NT2/D1 (cell line): ENCODE measurements around the gene TENM3.

ENCODE experiments used
- DNase-seq: peaks from one replicate; pipeline ENCODE4 v3.0.0-alpha.2; 2011; ENCODE audit warnings: low read depth, low spot score
- H3K27me3 ChIP-seq: 2 replicates; pipeline ENCODE4 v1.6.0; 2011; ENCODE audit warnings: mild to moderate bottlenecking; ENCODE audit not compliant: insufficient read length, insufficient read depth
- H3K36me3 ChIP-seq: 2 replicates; pipeline ENCODE4 v1.6.1; 2011; ENCODE audit warnings: mild to moderate bottlenecking, low read length, mixed read lengths; ENCODE audit not compliant: insufficient read depth, insufficient read length
- H3K4me1 ChIP-seq: 2 replicates; pipeline ENCODE4 v1.5.1; 2011; ENCODE audit not compliant: insufficient read depth, insufficient read length
- H3K4me3 ChIP-seq: 2 replicates; pipeline ENCODE4 v1.5.1; 2011; ENCODE audit warnings: low read depth; ENCODE audit not compliant: insufficient read length
- H3K9ac ChIP-seq: 2 replicates; pipeline ENCODE4 v1.6.0; 2011; ENCODE audit warnings: low read depth; ENCODE audit not compliant: insufficient read length
- H3K9me3 ChIP-seq: 2 replicates; pipeline ENCODE4 v1.5.1; 2011; ENCODE audit warnings: mild to moderate bottlenecking, low read length; ENCODE audit not compliant: insufficient read depth
- SUZ12 ChIP-seq: IDR thresholded peaks from 2 replicates; pipeline ENCODE4 v1.6.1; 2011; ENCODE audit not compliant: insufficient read length, insufficient read depth; ENCODE audit errors: extremely low read depth
- YY1 ChIP-seq: IDR thresholded peaks from 2 replicates; pipeline ENCODE4 v1.6.1; 2011; ENCODE audit not compliant: insufficient read length, insufficient read depth
- ZNF274 ChIP-seq: IDR thresholded peaks from 2 replicates; pipeline ENCODE4 v1.6.1; 2011; ENCODE audit warnings: mild to moderate bottlenecking, low read depth, low read length

Gene TENM3

DNA sequence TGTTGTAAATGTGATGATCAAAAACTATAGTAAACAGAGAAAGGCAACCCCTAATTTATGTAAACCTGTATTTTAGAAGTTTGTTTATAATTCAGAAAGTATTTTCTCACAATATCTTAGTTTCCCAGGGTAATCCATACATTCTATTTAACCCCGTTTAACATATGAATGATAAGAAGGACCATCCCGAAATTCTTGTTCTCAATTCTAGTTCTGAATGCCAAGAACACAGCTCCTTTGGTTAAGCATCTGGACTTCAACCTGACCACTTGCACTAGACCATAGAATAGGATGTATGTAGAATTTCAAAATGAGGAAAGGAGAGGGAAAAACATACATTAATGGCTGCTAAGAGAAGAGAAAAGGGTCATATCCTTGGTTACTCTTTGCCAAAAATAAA lies 227.0 kb downstream of the TENM3 start:
- H3K4me1 ChIP-seq, result no peaks in the 10 kb centered on the region
- H3K9ac ChIP-seq, result no peak overlapping the region
- no peaks in the 10 kb centered on the region for H3K36me3 ChIP-seq
- no peaks in the 10 kb centered on the region for H3K9me3 ChIP-seq
- no peak overlapping the region for H3K4me3 ChIP-seq
- TF ChIP-seq SUZ12 (no peak), YY1 (no peak), ZNF274 (no peak)
- no peaks in the 10 kb centered on the region for H3K27me3 ChIP-seq
- DNase-seq, result no peak

DNA sequence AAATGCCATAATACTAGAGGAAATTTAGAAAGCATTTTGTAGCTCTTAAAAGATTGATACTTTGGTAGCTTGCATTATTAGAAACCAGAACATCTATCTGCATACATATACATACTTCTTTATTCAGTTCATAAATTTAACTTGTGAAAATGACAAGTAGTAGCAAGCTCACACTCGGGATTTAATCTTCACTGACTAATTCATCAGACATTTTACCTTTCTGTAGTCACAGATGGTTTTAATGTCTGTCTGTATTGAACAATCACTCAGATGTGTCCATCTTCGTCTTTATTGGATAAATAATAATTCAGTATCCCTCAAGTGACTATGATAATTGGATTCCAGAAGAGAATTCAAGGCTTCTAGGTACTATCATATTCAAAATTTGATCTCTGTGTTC lies 232.3 kb downstream of the TENM3 start:
- TF ChIP-seq YY1 (no peak), SUZ12 (no peak), ZNF274 (no peak)
- Histone ChIP-seq H3K4me1 (no peaks in the 10 kb centered on the region), H3K4me3 (no peak overlapping the region), H3K36me3 (no peaks in the 10 kb centered on the region), H3K9ac (no peak overlapping the region), H3K27me3 (no peaks in the 10 kb centered on the region), H3K9me3 (no peaks in the 10 kb centered on the region)
- DNase-seq, result no peak

DNA sequence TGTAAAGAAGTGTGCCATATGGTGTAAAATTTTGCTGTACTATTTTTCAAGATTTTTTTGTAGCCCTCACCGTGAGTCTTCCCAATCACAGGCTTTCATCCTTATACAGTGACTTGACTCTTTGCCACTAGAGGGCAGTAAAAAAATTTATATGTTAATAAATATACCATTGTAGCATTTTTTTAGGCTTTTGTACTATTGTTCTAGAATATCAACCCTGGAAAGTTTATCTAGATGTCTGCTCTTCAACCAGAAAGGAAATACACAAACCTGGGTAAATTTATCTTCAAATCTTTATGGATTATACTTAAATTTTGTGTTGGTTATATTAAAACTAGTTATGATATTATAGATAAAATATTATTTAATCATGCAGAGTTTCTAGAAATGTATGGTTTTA lies 235.3 kb downstream of the TENM3 start:
- Histone ChIP-seq H3K9ac (no peak overlapping the region), H3K4me1 (no peaks in the 10 kb centered on the region), H3K27me3 (no peaks in the 10 kb centered on the region), H3K4me3 (no peak overlapping the region), H3K9me3 (no peaks in the 10 kb centered on the region), H3K36me3 (no peaks in the 10 kb centered on the region)
- TF ChIP-seq YY1 (no peak), ZNF274 (no peak), SUZ12 (no peak)
- no peak for DNase-seq

DNA sequence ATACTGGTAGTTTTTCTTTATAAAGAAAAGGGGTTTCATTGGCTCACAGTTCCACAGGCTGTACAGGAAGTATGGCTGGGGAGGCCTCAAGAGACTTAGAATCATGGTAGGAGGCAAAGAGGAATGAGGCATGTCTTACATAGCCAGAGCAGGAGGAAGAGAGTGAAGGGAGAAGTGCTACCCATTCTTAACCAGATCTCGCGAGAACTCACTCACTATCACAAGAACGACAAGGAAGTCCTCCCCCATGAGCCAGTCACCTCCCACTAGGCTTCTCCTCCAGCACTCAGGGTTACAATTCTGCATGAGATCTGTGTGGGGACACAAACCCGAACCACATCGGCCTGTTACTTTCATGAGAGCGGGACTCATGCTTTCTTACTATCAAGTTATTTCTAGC lies 240.5 kb downstream of the TENM3 start:
- no peak overlapping the region for H3K4me3 ChIP-seq
- H3K9ac ChIP-seq, result no peak overlapping the region
- peaks cover 8% of the 10 kb centered on the region for H3K9me3 ChIP-seq
- H3K36me3 ChIP-seq, result no peaks in the 10 kb centered on the region
- TF ChIP-seq YY1 (no peak), SUZ12 (no peak), ZNF274 (no peak)
- no peak for DNase-seq
- H3K4me1 ChIP-seq, result no peaks in the 10 kb centered on the region
- no peaks in the 10 kb centered on the region for H3K27me3 ChIP-seq

DNA sequence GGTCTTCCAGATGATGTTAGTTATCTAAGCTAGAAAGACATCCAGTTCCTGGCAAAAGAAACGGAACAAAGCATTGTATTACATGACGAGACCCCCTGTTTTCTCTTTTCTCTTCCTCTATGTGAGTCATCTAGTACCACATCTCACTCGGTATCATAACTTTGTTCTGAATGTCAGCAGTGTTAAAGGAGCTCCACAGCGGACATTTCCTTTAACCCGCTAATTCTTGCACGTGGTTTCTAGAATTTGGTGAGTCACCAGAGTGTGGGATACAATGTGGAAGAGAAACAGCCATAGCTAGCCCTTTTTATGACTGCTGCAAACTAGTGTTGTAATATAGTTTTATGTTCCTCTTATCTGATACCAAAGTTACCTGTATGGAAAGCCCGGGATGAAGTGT lies 243.7 kb downstream of the TENM3 start:
- no peaks in the 10 kb centered on the region for H3K27me3 ChIP-seq
- H3K9ac ChIP-seq, result no peak overlapping the region
- peaks cover 8% of the 10 kb centered on the region for H3K9me3 ChIP-seq
- no peak overlapping the region for H3K4me3 ChIP-seq
- DNase-seq, result no peak
- H3K4me1 ChIP-seq, result no peaks in the 10 kb centered on the region
- TF ChIP-seq ZNF274, result no peak
- no peak for TF ChIP-seq YY1
- TF ChIP-seq SUZ12, result no peak
- no peaks in the 10 kb centered on the region for H3K36me3 ChIP-seq

DNA sequence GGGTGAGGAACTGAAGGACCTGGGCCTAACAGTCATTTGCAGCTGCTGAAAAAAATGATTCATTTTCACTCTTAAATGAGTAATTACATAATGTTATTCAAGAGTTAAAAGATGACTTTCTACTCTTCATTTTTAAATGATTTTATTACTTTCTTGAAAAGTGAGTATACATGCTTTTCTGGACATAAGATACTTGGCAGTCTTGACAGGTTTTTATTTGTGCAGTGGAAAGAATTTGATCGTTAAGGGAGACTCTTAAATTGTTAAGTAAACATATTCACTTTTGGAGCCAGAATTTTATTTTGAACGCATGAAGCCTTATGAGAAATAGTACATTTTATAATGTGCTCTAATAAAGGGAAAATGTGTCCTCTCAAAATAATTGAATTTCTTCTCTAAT lies 245.7 kb downstream of the TENM3 start:
- peaks cover 8% of the 10 kb centered on the region for H3K9me3 ChIP-seq
- no peak overlapping the region for H3K9ac ChIP-seq
- no peak overlapping the region for H3K4me3 ChIP-seq
- H3K4me1 ChIP-seq, result no peaks in the 10 kb centered on the region
- DNase-seq, result no peak
- no peaks in the 10 kb centered on the region for H3K36me3 ChIP-seq
- H3K27me3 ChIP-seq, result no peaks in the 10 kb centered on the region
- TF ChIP-seq YY1, result no peak
- TF ChIP-seq SUZ12, result no peak
- TF ChIP-seq ZNF274, result no peak

DNA sequence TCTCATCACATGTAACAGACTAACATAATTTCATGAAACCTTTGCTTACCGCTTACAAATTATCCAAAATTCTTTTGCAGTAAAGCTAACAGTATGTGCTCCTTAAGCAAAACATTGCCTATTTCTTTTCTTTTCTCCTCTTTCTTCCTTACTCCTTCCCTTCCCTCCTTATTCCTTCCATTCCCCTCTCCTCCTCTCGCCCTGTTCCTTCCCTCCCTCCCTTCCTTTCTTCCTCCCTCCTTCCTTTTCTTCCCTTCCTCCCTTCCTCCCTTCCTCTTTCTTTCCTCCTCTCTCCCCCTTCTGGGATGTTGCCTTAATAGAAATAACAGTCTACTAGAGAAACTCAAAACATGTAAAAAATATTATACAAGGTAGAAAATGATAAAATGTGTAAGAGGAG lies 246.4 kb downstream of the TENM3 start:
- no peak for TF ChIP-seq SUZ12
- TF ChIP-seq ZNF274, result no peak
- TF ChIP-seq YY1, result no peak
- H3K4me3 ChIP-seq, result no peak overlapping the region

DNA sequence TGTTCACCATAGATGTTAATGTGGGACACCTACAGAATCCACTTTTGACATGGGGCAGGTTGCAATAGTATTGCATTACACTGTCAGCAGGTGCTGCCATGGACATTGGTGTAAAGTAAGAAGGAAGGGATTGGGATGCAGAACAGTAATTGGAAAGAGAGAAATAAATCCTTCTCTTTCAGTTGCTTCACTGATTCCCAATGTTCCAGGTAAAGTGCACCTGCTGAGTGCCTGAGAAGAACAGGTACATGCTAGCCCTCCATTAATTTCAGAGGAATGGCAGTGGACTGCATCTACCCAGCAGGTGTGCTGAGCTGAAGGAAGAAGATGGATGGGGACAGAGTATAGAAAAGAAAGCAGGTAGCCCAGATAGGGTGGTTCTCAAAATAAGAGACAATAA lies 248.5 kb downstream of the TENM3 start:
- Histone ChIP-seq H3K9me3 (peaks cover 4% of the 10 kb centered on the region), H3K4me3 (no peak overlapping the region), H3K27me3 (no peaks in the 10 kb centered on the region), H3K36me3 (no peaks in the 10 kb centered on the region), H3K4me1 (no peaks in the 10 kb centered on the region), H3K9ac (no peak overlapping the region)
- no peak for DNase-seq
- no peak for TF ChIP-seq SUZ12
- no peak for TF ChIP-seq ZNF274
- TF ChIP-seq YY1, result no peak

More for the DNA sequence above, 246.4 kb downstream of the TENM3 start:
- Histone ChIP-seq H3K36me3 (no peaks in the 10 kb centered on the region), H3K9me3 (peaks cover 8% of the 10 kb centered on the region), H3K4me1 (no peaks in the 10 kb centered on the region), H3K9ac (no peak overlapping the region), H3K27me3 (no peaks in the 10 kb centered on the region)
- no peak for DNase-seq
